Stimulated activated CD4-positive, alpha-beta T cell treated with anti-CD3 and anti-CD28 coated beads, Interleukin-4, amount 100 ng/mL, for 1 hour (primary cell): ENCODE results near the gene SURF6.

Experiments
- DNase-seq: peaks from one replicate; pipeline ENCODE4 v3.0.0-alpha.2; 2020

The SURF6 gene

GRCh38 chr9:133367221-133367620, 31.2 kb upstream of the SURF6 start:
- no peak for DNase-seq

DNA sequence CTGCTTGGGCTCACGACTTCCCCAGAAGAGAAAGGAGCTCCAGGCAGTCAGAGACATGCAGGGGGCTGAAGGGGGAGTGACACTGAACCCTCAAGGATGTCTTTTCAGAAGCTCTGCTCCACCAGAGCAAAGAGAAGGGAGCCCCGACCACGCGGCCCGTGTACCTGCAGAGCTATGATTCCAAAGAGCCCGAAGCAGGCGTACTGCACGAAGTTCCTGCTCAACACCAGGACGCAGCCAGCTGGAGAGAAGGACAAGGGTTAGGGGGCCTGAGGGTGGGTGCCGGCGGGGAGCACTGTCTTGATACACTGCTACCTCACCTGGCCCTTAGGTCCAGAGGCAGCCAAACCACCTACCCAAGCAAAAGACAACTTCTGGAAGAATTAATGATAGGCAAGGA, 30.4 kb upstream of the SURF6 start:
- DNase-seq, result no peak

DNA sequence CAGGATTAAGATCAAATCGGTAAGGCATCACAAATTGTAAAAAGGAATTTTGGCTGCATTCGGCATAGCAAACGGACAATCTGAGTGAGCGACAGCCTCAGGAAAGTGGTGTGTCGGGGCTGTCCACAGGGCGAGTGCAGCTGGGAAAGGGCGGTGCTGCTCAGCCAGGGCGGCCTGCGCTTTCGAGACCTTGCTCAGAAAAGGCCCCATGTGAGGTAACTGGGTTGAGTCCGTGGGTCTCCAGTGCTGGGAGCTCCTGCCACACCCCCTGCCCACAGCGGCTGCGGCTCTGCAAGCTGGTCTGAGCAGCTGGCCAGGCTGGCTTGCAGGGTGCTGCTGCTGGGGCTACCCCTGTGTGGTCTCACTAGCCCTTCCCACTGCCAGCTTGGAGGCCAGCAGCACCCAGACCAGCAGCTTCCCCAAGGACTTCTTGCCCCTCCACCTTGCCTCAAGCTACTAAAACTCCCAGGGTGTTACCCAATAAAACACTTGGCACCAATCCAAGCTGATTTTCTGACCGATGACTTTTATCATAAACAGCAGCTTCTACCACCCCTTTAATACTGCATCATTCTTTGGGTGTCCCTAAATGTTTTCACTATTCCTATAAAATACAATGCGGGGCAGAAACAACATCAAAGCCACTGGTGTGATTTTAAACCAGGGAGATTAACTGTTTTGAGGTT, 26.5 kb upstream of the SURF6 start:
- no peak for DNase-seq

DNA sequence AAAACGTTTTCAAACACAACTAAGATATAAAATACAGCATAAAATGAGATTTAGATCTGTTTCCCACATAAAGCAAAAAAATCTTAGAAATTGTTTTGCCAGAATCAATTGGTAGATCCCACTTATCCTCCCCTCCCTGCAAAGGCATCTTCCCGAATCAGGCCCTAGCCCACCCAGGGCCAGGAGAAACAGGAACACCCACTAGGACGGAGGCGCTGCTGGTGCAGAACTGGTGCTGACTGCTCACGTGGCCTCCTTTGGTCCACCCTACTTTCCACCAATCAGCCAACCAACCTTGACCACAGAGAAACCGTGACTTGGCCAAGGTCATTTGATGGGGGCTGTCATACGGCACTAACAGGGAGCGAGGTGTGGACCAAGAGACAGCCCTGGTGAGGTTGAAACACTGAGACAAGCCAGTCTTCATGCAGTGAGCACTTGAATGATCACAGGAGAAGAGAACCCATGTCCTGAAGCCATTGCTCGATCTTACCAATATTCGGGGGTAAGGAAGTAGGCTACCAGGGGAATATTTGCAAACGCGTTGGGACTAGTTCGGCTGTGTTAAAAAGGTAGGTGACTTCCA, 25.6 kb upstream of the SURF6 start:
- DNase-seq, result no peak

GRCh38 chr9:133360400-133361393, 24.7 kb upstream of the SURF6 start:
- no peak for DNase-seq

DNA sequence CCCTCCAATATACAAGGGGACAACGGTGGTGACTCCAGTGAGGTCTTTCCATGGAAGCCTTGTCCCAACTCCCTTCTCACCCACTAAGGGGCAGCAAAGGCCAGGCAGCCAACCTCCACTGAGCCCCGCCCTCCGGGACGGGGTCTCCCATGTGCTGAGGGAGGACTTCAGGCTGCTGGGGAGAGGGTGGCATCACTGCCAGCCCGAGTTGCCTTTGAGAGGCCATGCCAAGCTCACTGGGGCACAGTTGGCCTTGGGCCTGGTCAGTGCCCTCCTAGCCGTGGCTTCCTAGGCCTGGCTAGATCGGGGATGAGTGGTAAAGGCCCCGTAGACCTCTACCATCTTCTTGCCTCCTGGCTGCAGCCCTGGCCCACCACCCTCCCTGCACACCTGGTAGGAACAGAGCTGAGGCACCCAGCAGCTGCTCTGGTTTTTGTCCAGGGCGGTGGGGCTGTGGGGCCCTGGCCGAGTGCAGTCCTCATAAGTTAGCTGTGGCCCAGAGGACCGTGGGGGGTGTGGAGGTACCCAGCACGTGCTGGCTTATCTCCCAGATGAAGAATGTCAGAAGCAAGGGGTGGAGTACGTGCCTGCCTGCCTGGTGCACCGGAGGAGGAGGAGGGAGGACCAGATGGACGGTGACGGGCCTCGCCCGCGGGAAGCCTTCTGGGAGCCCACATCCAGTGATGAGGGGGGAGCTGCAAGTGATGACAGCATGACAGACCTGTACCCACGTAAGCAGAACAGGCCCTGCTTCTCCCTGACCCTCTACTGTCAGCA, 23.6 kb upstream of the SURF6 start:
- DNase-seq, result peak; percentile 37

DNA sequence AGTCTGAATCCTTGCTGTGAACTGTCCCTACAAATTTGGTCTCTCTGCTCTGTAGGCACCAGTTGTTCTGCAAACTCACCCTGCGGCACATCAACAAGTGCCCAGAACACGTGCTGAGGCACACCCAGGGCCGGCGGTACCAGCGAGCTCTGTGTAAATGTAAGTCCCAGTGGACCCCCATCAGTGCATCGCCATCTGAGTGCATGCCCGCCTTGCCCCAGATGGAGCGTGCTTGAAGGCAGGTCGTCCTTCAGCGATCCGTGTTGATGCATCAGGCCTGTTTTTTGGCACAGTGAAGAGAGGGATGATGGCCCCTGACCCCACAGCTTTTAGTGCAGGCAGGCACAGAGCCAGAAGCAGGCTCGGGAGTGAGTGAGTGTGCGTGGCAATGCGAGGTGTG, 21.7 kb upstream of the SURF6 start:
- DNase-seq, result no peak

GRCh38 chr9:133356391-133357091, 20.6 kb upstream of the SURF6 start, which contains the start of the genes SURF1 and SURF2:
TSS of gene SURF1 (minus strand) at chr9:133356487. CDS start at chr9:133356453, 34 bp downstream.
TSS of gene SURF2 (plus strand) at chr9:133356550. CDS start at chr9:133356593, 43 bp downstream.
- peak; percentile 95 for DNase-seq

DNA sequence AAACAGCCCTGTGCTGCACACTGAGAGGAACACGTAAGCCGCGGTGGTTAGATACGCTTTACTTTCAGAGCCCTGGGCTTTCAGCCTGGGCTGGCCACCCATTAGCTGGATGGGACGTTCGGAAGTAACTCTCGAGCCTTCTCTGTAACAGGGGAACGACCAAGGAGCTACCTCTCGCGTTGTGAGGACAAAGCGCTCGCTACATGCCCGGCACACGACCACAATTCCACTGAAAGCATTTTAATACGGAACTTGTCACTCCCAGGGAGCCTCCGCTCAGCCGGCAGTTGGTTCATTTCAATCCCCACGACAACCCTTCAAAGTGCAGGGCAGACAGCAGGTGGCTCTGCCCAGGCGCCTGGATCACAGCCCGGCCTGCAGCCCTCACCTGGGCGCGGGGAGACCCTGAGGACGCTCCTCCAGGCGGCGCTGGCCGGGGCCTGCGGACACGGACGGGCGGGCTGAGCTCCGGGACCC, 19.9 kb upstream of the SURF6 start:
- no peak for DNase-seq

GRCh38 chr9:133354766-133355165, 18.8 kb upstream of the SURF6 start:
- DNase-seq, result no peak

DNA sequence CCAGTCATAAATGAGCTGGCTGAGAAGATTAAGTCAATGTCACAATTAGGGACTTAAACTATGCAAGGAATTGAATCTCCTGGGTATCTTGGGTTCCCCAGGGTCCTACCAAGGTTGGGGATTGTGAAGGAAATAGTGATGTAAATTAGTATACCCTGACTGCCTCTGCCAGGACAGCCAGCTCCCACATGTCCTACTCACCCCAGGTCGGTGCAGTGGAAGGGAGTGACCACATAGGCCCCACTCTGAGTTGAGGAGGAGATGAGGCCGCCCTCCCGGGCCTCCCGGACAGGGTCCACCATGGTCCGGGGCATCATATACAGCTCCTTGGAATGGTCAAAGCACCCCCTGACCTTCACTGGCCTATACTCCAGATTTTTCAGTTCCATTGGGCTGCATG, 17.6 kb upstream of the SURF6 start:
- DNase-seq, result no peak

GRCh38 chr9:133352635-133353340, 16.8 kb upstream of the SURF6 start:
- no peak for DNase-seq

DNA sequence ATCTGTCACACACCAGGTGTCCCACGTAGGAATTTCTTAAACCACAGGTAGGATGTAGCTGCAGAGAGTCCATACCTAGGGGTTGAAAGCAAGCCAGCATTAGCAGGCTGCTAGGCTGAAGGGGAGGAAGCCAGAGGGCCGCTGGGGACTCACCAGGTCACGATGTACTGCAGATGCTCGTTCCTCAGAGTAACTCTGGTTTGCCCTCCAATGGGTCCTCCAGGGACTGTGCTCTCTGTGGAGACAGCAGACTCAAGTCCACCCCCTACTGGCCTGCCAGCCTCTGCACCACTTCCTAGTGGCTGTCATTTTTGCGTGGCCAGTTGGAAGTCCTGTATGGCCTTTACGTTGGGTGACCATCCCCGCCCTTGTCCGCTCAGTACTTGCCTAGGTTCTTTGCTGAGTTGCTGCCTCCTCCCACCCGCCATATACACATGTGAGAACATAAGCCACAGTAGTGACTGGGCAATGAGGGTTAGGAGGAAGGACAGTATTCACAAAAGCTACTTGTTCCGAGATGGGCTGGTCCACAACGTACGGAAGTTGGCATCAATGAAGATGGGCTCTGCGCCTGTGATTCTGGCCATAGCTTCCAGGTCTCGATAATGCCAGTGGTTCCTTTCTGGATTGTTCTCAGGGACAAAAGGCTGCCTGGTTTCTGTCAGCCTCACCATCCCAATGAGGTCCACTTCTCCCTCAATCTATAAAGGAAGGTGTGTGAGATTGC, 16.1 kb upstream of the SURF6 start:
- peak; percentile 43 for DNase-seq

DNA sequence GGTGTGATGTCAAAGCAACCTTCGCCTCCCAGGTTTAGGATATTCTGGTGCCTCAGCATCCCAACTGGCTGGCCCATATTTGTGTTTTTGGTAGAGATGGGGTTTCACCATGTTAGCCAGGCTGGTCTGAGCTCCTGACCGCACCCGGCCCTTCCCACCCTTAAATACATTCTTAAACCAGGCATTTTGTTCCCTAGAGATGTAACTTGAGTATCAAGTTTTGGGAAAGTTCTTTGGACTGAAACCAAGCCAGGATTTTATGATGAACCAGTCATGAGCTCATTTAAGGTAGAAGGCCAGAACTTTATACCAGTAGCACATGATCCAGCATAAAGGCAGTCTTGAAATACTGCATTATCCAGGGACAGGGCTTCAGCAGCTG, 15.5 kb upstream of the SURF6 start:
- DNase-seq, result no peak

GRCh38 chr9:133349965-133350616, 14.1 kb upstream of the SURF6 start:
- DNase-seq, result no peak

- DNase-seq, result no peak
Measured at GRCh38 chr9:133348718-133349573, 13.0 kb upstream of the SURF6 start.

DNA sequence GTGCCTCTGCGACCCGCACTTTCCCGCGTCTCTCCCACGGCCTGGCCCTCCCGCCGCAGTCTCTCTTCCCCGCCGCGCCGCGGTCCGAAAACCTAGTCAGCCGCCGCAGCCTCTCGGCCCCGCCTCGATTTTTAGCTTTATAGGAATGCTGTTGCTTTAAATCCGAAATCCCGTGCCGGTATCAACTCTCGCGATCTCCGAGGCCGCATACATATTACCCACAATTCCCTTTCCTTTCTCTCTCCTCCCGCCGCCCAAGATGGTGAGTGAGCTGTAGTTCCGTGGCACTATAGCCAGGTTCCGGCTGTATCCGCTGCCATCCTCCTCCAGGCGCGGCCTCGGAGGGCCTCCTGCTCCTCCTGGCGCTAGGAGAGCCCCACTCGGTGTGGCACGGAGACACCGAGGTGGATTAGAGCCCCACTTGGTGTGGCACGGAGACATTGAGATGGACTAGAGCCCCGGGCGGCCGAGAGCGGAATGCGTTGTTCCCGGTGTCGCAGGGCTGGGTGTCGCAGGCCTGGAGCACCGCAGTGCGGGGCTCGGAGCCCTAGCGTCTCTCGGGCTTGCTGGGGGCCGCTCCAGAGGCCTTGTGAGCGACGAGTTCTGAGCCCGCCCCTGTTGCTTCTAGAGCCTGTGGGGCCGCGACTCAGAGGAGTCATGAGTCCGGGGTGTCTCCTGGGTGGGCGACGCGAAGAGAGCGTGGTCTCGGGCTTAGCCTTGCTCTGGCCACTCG, 12.2 kb upstream of the SURF6 start, which contains the start of the genes MED22 and RPL7A:
Gene MED22 (minus strand): TSS at position 147 of the 733 bp plus-strand sequence. CDS start 1,469 bp downstream, outside the sequence.
Gene RPL7A (plus strand): TSS at position 234 of the 733 bp plus-strand sequence. CDS start 26 bp downstream, at position 260.
- peak; percentile 91 for DNase-seq

DNA sequence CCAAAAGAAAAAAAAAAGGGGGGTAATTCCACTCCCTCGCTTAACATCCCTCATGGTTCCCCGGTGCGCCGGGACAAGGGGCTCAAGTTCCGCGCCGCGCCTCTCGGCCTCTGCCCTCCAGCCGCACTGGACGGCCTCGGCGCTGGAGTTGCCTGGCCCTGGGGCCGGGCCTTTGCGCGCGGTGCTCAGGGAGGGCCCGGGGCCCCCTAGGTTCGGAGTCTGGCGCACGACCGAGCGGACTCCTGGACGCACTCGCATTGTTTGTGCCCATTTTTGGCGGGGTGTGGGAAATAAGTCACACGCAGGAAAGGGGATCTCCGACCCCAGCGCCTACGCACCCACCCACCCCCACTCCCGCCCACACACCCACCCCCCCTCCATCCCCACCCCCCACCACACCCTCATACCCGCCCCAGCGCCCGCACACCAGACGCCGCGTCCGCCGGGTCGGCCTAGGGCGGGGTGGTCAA, 11.6 kb upstream of the SURF6 start:
- DNase-seq, result no peak
